Central memory CD8-positive, alpha-beta T cell (primary cell): ENCODE results near the gene NOM1.

Experiments
- ATAC-seq: fragments of 150-1000 bp; cut with Tn5 transposase; replicated peaks from 2 replicates; pipeline ENCODE4 v1.10.0; 2022; ENCODE audit warnings: mild to moderate bottlenecking, moderate FRiP score, moderate number of reproducible peaks; ENCODE audit not compliant: poor library complexity, severe bottlenecking; ENCODE audit errors: extremely low read depth
- DNase-seq, 2 donors: peaks; one replicate each; pipeline ENCODE4 v3.0.0; 2021; ENCODE audit warnings: low spot score in 2 of 2
- H3K27ac Mint-ChIP-seq: one replicate; pipeline ENCODE4 v1.8.0; 2022; ENCODE audit warnings: low read depth, mild to moderate bottlenecking, moderate library complexity, mixed read lengths
- H3K27me3 Mint-ChIP-seq: one replicate; pipeline ENCODE4 v1.8.0; 2022; ENCODE audit warnings: mixed read lengths
- H3K36me3 Mint-ChIP-seq: one replicate; pipeline ENCODE4 v1.8.0; 2022; ENCODE audit warnings: mild to moderate bottlenecking, moderate library complexity, mixed read lengths; ENCODE audit not compliant: insufficient read depth
- H3K4me1 Mint-ChIP-seq: one replicate; pipeline ENCODE4 v1.8.0; 2022; ENCODE audit warnings: mixed read lengths
- H3K4me3 Mint-ChIP-seq: one replicate; pipeline ENCODE4 v1.8.0; 2022; ENCODE audit warnings: mild to moderate bottlenecking, moderate library complexity, mixed read lengths
- H3K9me3 Mint-ChIP-seq: one replicate; pipeline ENCODE4 v1.8.0; 2022; ENCODE audit warnings: mixed read lengths

NOM1 gene

DNA sequence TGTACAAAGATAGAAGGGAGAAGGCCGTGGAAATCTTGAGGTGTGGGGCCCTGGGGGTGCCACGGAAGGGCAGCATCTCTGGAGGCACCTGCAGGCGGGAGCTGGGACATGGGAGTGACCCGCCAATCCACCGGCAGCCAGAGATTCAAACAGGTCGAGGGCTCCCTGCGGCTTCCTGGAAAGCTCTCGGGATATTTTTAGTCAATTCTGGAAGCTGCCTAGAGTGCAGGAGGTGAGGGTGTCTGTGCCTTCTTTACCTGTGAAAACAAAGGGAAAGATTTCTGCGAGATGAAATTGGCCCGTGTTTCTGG lies 44.4 kb downstream of the NOM1 start:
- no peak for DNase-seq
- Mint-ChIP-seq H3K27me3 (peaks cover 78% of the 10 kb centered on the region), H3K4me3 (no peak overlapping the region), H3K36me3 (no peaks in the 10 kb centered on the region), H3K9me3 (no peaks in the 10 kb centered on the region), H3K27ac (no peak overlapping the region), H3K4me1 (no peaks in the 10 kb centered on the region)
- no peak for ATAC-seq

GRCh38 chr7:156994417-156994816 lies 44.9 kb downstream of the NOM1 start:
- H3K36me3 Mint-ChIP-seq: no peaks in the 10 kb centered on the region
- H3K9me3 Mint-ChIP-seq: no peaks in the 10 kb centered on the region
- no peak overlapping the region for H3K27ac Mint-ChIP-seq
- no peak for ATAC-seq
- H3K4me1 Mint-ChIP-seq: no peaks in the 10 kb centered on the region
- no peak for DNase-seq
- peaks cover 81% of the 10 kb centered on the region for H3K27me3 Mint-ChIP-seq
- no peak overlapping the region for H3K4me3 Mint-ChIP-seq

- peaks cover 95% of the 10 kb centered on the region for H3K27me3 Mint-ChIP-seq
- ATAC-seq: no peak
- H3K27ac Mint-ChIP-seq: no peak overlapping the region
- H3K36me3 Mint-ChIP-seq: peaks cover 5% of the 10 kb centered on the region
- DNase-seq: no peak
- peak overlapping the region; percentile 60 for H3K4me3 Mint-ChIP-seq
- peaks cover 6% of the 10 kb centered on the region for H3K4me1 Mint-ChIP-seq
- H3K9me3 Mint-ChIP-seq: no peaks in the 10 kb centered on the region
Observed at GRCh38 chr7:156998988-156999957, 49.8 kb downstream of the NOM1 start.

- DNase-seq: no peak
- ATAC-seq: no peak
- H3K36me3 Mint-ChIP-seq: peaks cover 8% of the 10 kb centered on the region
- no peaks in the 10 kb centered on the region for H3K9me3 Mint-ChIP-seq
- H3K27me3 Mint-ChIP-seq: peaks cover 95% of the 10 kb centered on the region
- H3K27ac Mint-ChIP-seq: no peak overlapping the region
- H3K4me1 Mint-ChIP-seq: peaks cover 14% of the 10 kb centered on the region
- peak overlapping the region; percentile 60 for H3K4me3 Mint-ChIP-seq
Observed at GRCh38 chr7:156999958-157000726, 50.6 kb downstream of the NOM1 start.

DNA sequence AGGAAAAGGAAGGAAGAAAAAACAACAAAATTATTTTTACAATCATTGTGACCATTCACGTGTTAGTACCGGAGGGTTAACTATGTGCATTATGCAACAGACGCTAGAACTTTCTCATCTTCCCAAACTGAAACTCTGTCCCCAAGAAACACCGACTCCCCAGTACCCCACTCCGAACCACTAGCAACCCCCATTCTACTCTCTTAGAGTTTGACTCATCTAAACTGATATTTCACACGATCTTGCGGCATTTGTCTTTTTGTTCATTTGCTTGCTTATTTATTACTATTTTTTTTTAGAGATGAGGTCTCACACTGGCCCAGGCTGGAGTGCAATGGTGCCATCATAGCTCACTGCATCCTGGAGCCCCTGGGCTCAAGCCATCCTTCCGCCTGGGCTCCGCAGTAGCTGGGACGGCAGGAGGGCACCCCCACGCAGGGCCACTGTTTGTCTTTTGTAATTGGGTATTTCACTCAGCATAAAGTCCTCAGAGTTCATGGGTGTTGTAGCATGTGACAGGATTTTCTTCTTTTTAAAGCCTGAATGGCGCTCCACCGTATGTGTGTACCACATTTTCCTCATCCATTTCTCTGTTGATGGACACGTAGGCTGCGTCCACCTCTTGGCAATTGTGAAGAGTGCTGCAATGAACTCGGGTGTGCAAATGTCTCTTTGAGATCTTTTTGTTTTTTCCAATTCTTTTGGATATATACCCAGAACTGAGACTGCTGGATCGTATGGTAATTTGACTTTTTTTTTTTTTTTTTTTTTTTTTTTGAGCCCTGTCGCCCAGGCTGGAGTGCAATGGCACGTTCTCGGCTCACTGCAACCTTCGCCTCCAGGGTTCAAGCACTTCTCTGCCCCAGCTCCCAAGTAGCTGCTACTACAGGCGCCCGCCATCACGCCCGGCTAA lies 51.5 kb downstream of the NOM1 start:
- DNase-seq: no peak
- ATAC-seq: no peak
- Mint-ChIP-seq H3K4me1 (peaks cover 14% of the 10 kb centered on the region), H3K4me3 (peak overlapping the region; percentile 60), H3K9me3 (no peaks in the 10 kb centered on the region), H3K27me3 (peaks cover 89% of the 10 kb centered on the region), H3K27ac (no peak overlapping the region), H3K36me3 (peaks cover 8% of the 10 kb centered on the region)

DNA sequence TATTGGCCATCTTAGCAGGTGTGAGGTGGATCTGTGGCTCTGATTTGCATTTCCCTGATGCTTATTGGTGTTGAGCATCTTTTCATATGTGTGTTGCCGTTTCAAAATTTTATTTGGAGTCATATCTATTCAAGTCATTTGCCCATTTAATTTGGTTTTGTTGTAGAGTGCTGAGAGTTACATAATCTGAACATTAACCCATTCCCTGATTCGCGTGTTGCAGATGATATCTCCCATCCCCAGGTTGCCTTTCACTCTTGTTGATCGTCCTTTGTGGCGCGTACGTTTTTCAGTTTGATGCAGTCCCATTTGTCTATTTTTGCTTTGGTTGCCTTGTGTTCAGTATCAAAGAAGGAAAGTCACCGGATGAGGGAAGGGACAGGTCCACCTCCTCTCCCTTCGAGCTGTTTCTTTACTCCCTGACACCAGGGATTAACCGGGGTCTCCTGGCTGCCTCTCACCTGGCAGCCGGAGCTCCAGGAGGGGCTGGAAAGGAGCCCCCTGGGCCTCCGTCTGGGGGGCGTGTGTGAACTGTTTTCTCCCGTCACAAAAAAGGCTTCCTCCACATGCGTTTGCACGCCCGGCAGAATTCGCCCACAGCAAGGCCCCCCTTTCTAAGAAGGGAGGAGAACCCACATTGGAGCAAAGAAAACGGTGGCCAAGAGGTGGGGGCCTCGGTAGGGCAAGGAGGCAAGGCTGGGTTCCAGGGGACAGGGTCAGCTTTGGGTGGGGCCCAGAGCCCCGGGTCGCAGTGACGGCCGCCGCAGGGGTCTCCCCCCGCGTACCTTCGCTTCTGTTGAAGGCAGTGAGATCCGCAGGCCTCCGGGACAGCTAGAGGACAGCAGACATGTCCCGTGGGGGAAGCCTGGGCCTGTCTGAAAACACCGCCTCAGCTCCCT lies 52.7 kb downstream of the NOM1 start:
- Mint-ChIP-seq H3K27me3 (peaks cover 89% of the 10 kb centered on the region), H3K9me3 (no peaks in the 10 kb centered on the region), H3K4me3 (peak overlapping the region; percentile 60), H3K4me1 (peaks cover 14% of the 10 kb centered on the region), H3K27ac (no peak overlapping the region), H3K36me3 (peaks cover 8% of the 10 kb centered on the region)
- DNase-seq (no peak), ATAC-seq (no peak)

DNA sequence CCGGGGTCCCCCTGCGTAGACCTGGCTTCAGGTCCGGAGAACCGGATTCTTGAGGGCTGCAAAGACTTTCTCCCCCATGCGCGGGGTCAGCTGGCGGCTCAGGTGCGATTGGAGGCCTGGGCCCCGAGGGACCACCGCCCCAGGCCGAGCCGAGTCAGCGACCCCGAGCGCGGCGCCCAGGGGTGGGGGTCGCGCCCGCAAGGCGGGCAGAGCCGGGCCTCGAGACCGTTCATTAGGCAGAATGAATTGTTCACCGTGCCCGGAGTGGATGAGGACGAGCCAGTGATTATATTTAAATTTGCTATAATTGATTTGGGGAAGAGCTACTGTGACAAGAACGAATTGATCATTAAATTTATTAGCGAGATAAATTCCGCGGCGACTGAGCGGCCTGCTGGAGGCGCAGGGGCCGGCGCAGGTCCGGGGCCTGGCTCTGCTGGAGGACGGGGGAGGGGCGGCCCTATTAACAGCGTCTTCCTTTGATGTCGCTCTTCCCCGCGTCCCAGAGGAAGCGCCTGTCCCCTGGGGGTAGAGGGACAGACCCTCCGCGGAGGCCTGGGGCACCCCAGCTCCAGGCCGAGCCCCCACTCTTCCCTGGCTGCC lies 53.4 kb downstream of the NOM1 start:
- DNase-seq: no peak
- H3K4me1 Mint-ChIP-seq: peaks cover 14% of the 10 kb centered on the region
- H3K4me3 Mint-ChIP-seq: no peak overlapping the region
- H3K36me3 Mint-ChIP-seq: peaks cover 9% of the 10 kb centered on the region
- H3K27me3 Mint-ChIP-seq: peaks cover 89% of the 10 kb centered on the region
- no peak for ATAC-seq
- no peak overlapping the region for H3K27ac Mint-ChIP-seq
- no peaks in the 10 kb centered on the region for H3K9me3 Mint-ChIP-seq

DNA sequence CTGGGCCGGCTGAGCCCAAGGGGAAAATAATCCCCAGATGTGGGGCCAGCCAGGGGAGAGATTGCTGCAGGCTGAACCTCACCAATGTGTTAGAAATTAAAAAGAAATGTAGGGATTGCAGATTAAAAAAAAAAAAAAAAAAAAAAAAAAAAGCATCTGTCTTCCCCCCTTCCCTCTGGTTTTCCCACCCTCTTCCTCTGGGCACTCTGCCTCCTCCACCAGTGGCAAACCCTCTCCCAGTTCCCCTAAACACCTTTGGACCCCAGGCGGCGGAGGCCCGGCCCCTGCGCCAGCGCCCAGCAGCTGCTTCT lies 53.9 kb downstream of the NOM1 start:
- Mint-ChIP-seq H3K4me3 (no peak overlapping the region), H3K4me1 (peaks cover 14% of the 10 kb centered on the region), H3K36me3 (peaks cover 9% of the 10 kb centered on the region), H3K9me3 (no peaks in the 10 kb centered on the region), H3K27me3 (peaks cover 89% of the 10 kb centered on the region), H3K27ac (no peak overlapping the region)
- DNase-seq (no peak), ATAC-seq (no peak)

DNA sequence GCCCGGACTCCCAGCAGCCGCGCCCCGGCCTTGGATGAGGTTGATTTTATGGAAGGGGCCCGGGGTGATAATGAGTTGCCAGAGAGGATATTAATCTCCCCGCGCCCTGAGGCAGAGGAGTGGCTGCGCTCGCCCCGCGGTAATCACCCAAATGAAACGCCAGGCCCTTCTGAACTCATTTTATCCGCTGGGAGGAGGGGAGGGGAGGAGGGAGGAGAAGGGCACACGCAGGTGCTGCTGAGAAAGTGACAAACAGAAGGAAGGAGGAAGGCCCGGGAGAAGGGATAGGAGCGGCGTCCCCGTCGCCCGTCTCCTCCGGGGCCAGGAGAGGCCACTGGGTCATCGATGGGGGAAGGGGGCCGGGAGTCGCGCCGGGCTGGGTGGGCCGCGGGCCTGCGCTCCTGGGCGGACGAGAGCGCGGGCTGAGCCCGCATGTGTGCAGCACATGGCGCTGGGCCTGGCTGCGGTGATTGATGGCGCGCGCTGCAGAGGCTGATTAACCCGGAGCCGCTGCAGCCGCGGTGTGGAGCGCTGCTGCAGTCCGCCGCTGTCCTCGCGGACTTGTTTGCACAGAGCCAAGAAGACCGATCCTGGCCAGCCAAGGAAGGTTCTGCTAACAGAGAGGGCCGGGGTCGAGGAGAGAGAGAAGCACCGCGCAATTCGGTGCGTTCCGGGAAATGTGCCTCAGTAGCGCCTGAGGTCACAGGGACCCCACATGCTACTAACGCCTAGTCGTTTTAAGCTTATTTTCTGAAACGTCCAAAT lies 54.4 kb downstream of the NOM1 start:
- Mint-ChIP-seq H3K4me1 (peaks cover 14% of the 10 kb centered on the region), H3K9me3 (no peaks in the 10 kb centered on the region), H3K4me3 (no peak overlapping the region), H3K36me3 (peaks cover 9% of the 10 kb centered on the region), H3K27ac (no peak overlapping the region), H3K27me3 (peaks cover 89% of the 10 kb centered on the region)
- ATAC-seq (no peak), DNase-seq (no peak)

GRCh38 chr7:157004521-157005455 lies 55.3 kb downstream of the NOM1 start:
- DNase-seq: no peak

More at GRCh38 chr7:157004521-157005455, 55.3 kb downstream of the NOM1 start:
- Mint-ChIP-seq H3K4me1 (peaks cover 21% of the 10 kb centered on the region), H3K27ac (no peak overlapping the region), H3K4me3 (peak overlapping the region; percentile 10), H3K36me3 (peaks cover 9% of the 10 kb centered on the region), H3K27me3 (peaks cover 88% of the 10 kb centered on the region), H3K9me3 (no peaks in the 10 kb centered on the region)
- ATAC-seq: no peak
